Measurements from ENCODE around the gene UTP20.

GRCh38 chr12:101379149-101379548, 99.2 kb downstream of the UTP20 start:
- TF ChIP-seq CTCF (IDR thresholded peaks at IDR 0.05) (no peak), POLR2A (IDR thresholded peaks at IDR 0.05) (no peak)

All from tibial nerve (tissue), 3 donors.